Activated CD4-positive, alpha-beta T cell treated with anti-CD3 and anti-CD28 coated beads, Interleukin-2, amount 50 U/mL, for 4 hours (primary cell): ENCODE results near the gene PIM3.

Experiments used
- DNase-seq, 2 experiments: peaks; one replicate each; pipeline ENCODE4 v3.0.0-alpha.2; 2020

The PIM3 gene

DNA sequence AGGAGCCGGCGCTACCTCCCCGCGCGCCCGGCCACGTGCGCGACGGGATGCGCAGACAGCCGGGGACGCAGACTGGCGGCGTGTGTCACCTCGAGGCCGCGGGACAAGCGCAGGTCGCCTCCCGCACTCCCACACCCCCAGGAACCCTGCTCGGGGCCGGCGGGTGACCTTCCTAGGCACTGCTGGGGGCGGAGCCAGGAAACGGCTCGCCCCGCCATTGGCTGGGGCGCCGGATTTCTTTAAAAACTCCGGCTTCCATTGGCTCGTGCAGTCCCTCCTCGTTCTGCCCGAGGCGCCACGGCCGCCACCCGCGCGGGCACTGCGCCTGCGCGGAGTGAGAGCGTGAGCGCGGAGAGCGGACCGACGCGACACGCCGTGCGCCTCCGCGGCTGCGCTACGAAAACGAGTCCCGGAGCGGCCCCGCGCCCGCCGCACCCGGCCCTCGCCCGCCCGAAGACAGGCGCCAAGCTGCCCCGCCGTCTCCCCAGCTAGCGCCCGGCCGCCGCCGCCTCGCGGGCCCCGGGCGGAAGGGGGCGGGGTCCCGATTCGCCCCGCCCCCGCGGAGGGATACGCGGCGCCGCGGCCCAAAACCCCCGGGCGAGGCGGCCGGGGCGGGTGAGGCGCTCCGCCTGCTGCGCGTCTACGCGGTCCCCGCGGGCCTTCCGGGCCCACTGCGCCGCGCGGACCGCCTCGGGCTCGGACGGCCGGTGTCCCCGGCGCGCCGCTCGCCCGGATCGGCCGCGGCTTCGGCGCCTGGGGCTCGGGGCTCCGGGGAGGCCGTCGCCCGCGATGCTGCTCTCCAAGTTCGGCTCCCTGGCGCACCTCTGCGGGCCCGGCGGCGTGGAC lies at the start of gene PIM3:
PIM3 (plus strand) TSS at position 614 of the 846 bp plus-strand sequence; CDS start at position 790, 176 bp downstream.
- DNase-seq, result peak; percentile 88 to 92

DNA sequence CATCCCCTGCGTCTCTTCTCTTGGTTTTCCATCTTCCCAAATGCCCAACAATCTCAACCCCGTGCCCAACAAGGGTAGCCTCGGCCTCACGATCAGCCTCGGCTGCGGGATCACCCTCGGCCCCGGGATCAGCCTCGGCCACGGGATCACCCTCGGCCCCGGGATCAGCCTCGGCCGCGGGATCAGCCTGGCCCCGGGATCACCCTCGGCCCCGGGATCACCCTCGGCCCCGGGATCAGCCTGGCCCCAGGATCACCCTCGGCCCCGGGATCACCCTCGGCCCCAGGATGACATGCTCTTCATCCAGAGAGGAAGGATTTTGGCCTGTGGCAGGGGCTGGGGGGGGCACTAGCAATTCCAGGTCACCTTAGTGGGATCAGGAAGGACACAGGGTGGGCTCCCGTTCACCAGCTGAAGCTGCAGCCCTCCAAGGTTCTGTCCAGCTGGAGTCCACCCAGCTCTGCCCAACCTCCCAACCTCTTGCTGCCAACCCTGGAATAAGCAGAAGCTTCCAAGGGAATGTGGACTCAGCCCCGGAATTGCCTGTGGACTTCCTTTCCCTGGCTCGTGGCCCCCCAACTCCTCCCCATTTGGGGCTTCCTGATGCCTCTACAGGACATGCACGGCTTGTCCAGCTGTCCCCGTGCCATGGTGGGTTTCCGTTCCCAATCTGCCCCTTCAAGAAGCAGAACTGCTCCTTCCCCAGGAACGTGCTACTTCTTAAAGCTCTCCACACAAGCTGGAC lies 48.5 kb upstream of the PIM3 start:
- DNase-seq, result no peak

DNA sequence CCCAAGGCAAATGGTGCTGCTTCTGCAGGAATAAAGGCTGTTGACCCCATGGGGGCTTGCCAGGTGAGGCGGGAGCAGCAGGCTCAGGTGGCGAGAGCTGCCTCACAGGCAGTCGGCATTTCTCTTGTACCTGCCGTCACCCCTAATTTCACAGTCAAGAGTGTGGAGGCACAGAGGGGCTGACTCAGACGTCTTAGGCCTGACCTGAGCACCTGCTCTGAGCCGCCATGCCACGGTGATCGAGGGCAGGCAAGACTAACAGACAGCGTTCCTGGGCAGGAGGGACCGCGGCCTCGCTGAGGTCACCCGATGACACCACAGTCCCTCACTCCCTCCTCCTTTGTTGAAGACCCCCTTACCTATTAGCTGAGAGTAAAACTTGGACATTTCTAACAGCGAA lies 47.5 kb upstream of the PIM3 start:
- DNase-seq, result no peak

DNA sequence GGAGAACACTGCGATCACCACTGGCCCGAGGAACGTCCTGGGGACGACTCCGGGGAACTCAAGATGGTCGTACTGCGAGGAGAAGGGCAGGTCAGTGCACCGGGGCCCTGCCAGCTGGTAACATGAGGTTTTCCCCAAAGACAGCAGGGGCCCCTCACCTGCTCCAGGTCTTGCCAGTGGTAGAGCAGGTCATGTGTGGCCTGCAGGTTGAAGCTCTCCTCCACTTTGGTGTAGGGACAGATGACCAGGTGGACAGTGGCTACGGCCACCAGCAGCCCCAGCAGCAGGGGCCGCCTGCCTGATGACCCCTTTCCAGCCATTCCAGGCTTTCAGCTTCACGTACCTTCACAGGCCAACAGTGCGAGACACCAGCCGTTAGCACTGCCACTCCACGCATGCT lies 47.1 kb upstream of the PIM3 start:
- no peak for DNase-seq

DNA sequence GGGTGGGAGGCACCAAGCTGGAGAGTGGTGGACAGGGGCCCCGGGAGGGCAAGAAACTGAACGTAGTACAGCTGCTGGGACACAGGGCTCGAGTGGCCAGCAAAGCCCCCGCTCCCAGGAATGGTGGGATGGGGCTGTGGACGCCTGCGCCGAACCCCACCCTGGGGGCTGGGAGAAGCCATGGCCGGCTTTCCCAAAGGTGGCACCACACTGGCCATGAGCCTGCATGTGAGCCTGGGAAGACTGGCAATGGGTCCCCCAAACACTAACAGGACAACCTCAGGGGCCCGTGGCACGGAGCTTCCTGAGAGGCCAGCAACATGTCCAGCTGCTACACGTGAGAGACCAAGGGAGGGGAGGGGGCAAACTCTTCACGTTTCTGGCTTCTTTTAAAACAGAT lies 46.3 kb upstream of the PIM3 start:
- DNase-seq, result no peak

DNA sequence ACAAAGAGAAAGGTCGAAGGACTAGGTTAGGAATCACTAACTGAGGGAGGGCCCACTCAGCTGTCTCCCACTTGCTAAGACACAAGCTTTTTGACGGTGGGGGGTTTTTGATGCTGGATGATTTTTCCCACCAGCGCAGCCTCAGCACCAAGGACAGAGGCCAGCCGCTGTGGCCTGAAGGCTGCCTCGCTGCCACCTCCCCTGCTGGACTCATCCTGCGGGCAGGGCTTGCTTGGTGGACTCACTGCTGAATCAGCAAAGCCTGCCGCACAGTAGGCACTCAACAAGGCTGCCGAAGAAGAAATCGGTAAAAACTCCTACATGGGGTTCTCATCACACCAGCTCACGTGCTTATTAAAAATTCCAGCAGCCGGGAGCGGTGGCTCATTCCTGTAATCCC lies 45.0 kb upstream of the PIM3 start:
- no peak for DNase-seq

DNA sequence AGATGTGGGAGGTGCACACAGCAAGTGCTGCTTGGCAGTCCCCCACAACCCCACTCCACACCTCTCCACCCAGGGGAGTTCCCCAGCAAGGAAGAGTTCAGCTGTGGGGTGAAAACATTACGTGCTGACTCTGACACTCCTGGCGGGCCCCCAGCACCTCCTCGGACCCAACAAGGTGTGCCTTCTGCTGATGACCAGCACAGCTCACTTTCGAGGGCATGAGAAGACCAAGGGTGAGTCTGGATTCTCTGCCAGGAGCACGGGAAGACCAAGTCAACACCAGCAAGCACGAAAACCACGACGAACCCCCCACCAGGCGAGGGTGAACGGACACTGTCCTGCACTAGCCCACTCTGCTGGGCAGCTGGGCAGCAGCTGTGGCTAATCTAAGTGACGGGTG lies 43.7 kb upstream of the PIM3 start:
- no peak for DNase-seq

DNA sequence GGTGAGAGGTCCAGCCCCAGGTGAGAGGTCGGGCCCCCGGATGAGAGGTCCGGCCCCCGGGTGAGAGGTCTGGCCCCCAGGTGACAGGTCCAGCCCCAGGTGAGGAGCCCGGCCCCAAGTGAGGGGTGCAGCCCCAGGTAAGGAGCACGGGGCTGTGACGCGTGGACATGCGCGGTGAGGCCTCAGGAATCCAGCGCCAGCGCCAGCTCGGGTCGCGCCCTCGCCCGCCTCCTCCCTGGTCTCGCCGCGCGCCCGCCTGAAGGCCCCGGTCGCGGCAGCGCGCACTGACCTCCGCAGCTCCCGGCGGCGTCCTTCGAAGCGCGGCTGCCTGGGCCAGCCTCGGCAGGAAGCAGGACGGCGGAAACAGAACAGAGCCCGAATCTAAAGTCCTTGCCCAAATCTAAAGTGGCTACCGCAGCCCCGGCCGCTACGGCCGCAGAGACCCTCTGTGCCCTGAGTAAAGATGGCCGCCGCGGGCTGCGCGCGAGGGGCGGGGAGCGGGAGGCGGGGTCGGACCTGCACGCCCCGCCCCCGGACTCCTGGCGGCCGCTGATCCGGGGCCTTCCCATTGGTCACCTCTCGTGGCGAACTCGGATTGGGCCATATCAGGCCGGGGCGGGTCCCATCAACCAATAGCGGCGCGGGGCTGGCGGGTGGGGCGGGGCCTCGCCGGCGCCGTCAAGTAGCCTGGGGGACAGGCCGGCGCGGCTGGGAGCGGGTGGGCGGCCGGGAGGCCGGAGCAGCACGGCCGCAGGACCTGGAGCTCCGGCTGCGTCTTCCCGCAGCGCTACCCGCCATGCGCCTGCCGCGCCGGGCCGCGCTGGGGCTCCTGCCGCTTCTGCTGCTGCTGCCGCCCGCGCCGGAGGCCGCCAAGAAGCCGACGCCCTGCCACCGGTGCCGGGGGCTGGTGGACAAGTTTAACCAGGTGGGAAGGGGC lies 42.3 kb upstream of the PIM3 start, which contains the start of the genes ALG12 and CRELD2:
ALG12 (minus strand) TSS at position 465 of the 937 bp plus-strand sequence. CDS start 4,673 bp downstream, outside the sequence.
CRELD2 (plus strand) TSS at position 661 of the 937 bp plus-strand sequence; CDS start at position 797, 136 bp downstream.
- peak; percentile 94 to 96 for DNase-seq

DNA sequence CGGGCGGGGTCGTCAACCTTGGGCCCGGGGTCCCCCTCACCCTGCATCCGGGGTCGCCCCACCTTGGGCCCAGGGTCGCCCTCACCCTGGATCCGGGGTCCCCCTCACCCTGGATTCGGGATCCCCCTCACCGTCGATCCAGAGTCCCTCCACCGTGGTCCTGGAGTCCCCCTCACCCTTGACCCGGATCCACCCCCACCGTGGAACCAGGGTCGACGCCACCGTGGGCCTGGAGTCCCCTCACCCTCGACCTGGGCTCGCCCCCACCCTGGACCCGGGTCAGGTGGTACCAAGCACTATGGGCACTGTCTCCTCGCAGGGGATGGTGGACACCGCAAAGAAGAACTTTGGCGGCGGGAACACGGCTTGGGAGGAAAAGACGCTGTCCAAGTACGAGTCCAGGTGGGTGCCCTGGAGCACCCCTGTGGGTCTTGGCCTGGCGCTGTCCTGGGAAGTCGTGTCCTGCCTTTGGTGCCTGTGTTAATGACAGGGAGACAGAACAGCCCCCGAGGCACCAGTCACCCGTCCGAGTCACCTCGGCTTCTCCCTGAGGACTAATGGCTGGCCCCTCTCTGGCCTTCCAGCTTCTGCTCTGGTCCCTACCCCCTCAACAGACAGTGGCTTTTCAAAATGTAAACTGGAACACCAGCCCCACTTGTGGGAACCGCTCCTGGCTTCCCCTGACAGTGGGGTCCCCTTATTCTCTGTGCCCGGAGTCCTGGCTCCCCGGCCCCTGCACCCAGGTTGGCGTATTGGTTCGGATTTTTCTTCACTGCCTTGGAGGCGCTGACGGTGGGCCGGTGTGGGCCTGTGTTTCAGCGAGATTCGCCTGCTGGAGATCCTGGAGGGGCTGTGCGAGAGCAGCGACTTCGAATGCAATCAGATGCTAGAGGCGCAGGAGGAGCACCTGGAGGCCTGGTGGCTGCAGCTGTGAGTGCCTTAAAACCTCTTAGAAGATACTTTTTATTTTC lies 41.4 kb upstream of the PIM3 start:
- DNase-seq, result no peak

DNA sequence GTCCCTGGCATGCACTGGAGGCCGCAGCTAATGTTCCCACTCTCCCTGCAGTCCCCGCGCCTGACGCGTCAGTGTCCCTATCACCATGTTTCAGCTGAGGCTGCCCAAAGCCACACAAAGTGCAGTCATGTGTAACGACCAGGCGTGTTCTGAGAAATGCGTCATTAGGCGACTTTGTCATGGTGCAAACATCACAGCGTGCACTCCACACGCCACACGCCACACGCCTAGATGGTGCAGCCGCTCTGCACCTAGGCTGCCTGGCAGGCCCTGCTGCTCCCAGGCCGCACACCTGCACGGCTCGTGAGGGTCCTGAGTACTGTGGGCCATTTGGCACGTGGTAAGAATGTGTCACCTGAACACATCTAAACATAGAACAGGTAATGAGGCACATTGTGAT lies 39.7 kb upstream of the PIM3 start:
- DNase-seq, result no peak

DNA sequence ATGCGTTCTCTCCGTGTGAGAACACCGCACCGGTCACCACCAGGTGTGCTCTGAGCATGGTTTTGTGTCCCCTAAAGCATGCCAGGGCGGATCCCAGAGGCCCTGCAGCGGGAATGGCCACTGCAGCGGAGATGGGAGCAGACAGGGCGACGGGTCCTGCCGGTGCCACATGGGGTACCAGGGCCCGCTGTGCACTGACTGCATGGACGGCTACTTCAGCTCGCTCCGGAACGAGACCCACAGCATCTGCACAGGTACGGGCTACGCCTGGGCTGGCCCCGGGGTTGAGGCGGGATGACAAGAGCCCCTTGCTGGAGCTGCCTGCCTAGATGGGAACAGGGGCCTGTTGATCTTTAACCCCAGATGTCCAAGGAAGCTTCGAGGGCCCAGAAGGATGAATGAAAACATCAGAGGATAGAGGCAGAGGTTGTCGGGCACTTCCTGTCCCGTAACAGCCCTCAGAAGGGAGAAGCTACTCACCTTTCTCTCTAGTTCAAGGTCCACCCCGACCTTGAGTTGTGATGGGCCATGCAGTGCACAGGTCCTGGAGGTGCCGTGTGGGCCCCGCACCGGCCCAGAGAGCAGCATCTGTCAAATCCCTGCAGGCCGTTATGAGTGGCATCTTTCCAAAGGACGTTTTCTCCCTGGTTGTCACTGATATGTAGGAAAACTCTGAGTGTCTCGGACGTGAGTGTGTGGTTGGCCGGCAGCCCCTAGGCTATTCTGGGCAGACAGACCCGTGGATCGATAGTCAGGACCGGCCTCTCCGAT lies 38.9 kb upstream of the PIM3 start:
- no peak for DNase-seq

DNA sequence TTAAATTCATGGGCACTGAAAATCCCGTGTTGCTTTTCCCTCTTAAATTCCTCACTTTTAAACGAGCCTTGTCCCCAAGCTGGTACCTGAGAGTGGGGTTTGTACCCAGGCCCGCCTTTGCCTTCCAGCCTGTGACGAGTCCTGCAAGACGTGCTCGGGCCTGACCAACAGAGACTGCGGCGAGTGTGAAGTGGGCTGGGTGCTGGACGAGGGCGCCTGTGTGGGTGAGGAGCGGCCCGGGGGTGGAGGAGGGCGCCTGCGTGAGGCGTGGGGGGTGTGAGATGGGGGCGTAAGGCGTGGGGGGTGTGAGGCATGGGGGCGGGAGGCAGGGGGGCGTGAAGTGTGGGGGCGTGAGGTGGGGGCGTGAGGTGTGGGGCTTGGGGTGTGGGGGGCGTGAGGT lies 38.1 kb upstream of the PIM3 start:
- no peak for DNase-seq

DNA sequence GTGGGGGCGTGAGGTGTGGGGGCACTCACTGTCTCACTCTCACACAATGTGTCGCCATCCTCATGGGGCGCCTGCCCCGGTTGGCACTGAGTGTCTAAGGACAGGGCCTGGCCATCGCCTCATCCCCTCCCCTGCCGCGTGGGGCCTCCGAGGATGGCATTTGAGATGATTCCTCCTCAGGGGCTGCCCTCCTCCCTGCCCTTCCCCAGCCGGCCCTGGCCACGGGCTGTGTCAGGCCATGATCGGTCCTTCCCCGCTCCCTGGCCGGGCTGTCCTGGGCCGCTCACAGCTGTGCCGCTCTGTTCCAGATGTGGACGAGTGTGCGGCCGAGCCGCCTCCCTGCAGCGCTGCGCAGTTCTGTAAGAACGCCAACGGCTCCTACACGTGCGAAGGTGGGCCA lies 37.6 kb upstream of the PIM3 start:
- no peak for DNase-seq

DNA sequence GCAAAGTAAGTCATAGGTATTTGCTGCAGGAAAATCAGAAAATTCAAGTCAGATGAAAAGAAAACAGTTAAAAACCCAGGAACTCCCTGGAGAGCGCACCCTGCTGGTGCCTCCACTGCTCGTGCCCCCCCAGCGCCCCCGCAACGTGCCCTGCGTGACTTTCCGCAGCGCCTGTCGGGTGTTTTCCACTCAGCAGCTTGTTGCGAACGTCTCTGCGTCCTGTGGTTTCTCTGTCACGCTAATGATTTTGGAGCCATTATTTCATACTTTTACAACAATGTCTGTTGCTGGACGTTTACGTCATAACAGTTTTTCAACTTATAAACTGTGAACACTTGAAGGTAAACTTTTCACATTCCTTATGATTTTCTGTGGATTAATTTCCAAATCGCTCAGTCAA lies 37.1 kb upstream of the PIM3 start:
- no peak for DNase-seq

DNA sequence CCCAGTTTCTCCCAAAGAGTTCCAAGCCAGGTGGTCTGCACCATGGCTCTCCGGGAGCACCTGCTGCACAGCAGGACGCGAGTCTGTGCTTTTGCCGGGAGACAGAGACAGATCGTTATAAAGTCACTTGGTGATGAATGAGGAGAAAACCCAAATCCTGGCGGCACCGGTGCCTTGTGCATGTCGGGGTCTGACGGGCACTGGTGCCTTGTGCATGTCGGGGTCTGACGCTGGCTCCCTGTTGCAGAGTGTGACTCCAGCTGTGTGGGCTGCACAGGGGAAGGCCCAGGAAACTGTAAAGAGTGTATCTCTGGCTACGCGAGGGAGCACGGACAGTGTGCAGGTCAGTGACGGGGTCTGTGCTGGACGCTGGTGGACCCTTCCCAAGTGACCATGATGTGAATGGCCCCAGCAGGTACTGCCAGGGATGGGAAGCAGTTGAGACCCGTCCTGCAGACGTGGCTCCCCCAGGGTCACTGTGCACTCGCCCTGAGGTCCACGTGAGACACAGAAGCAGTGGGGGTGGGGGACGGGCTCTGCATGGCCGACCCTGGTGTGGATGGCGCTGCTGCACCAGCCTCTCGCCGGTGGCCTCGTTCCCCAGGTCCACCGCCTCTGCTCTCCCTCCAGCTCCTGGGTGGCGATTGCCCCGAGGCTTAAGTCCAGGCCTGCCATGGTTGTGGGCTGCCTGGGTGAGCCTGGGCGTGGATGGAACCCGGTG lies 36.3 kb upstream of the PIM3 start:
- no peak for DNase-seq

DNA sequence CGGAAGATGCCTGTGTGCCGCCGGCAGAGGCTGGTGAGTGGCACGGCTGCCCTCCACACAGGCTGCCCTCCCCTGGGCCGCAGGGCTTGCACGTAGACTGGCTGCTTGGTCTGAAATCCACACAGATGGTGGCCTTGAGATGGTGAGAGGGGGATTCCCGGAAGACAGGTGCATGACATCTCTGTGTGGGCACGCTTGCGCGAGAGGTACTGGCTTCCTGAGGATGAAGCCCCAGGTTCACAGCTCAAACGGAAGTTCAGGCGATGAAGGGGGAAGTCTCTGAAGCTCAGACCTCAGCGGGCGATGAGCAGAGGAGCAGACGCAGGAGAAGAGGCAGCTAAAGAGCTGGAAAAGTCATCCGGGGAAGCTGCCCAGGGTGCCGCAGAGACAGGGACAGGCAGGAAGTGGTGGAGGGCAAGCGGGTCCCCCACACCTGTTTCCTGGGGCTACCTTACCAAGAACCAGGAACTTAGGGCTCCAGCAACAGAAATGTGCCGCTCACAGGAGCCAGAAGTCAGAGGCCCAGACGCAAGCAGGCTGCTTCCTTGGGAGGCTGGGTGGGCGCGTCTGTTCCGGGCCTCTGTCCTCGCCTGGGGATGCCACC lies 34.9 kb upstream of the PIM3 start:
- DNase-seq, result peak; percentile 68 to 71

DNA sequence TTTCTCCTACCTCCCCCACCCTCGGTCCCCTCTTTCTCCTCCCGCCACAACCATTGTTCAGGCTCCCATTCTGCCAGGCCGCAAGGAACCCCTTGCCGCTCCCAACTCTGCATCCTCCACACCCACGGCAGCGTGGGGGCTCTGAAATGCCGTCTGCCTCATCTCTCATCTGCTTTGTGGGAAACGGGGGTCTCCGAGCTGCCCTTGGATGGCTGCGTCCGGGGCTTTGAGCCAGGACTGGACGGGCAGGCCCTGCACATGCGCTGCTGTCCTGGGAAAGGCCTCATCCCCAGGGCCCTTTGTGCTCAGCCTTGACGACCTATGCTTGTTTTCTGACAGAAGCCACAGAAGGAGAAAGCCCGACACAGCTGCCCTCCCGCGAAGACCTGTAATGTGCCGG lies 33.7 kb upstream of the PIM3 start:
- no peak for DNase-seq

DNA sequence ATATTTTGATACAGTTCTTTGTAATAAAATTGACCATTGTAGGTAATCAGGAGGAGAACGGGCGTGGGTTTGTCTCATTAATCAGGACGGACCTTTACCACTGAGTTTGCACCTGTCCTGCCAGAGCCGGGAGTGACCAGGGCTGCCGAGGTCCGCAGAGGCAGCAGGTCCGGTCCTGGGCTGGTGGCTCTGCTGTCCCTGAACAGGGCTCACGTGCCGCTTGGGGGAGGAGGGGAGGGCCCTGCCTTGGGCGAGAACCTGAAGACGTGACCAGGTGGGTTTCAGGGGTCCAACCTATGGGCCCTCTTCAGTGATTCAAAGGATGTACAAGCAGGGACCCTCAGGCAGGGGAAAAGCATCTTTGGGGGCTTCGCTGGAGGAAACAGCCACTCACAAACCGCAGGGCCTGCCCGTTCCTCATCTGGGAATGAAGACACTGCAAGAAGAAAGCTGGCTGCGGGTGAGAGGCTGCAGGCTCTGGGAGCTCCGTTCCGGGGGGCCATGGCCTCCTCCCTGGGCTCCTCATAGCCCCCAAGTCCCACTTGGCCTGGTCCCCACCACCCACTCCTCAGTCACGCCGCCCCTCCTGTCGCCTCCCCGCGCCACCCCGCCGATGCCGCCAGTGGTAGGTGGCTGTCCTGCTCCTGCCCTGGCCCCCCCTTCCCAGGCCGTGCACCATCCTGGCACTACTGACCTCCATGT lies 32.9 kb upstream of the PIM3 start:
- DNase-seq, result no peak

DNA sequence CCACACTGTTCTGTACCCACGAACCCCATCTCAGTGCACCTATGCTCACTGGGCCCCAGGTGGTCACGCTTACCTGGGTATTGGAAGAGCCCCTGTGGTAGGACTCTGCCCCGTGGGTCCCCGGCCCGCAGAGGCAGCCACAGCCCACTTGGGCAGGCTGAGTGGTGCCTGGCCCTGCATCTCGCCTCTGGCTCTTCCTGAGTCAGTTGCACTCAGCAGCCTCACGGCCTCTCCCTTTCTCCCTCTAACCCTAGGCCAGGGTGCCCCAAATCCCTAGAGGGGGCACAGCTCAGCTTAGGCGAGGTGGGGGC lies 32.4 kb upstream of the PIM3 start:
- DNase-seq, result no peak
